HG02610 (cell line): ENCODE data around the gene ERC2.

Experiments used
- ATAC-seq: cut with Tn5 transposase; IDR thresholded peaks from one replicate; pipeline ENCODE4 v1.9.1; 2021; ENCODE audit warnings: mild to moderate bottlenecking, moderate library complexity; ENCODE audit not compliant: unreplicated experiment

Gene ERC2

DNA sequence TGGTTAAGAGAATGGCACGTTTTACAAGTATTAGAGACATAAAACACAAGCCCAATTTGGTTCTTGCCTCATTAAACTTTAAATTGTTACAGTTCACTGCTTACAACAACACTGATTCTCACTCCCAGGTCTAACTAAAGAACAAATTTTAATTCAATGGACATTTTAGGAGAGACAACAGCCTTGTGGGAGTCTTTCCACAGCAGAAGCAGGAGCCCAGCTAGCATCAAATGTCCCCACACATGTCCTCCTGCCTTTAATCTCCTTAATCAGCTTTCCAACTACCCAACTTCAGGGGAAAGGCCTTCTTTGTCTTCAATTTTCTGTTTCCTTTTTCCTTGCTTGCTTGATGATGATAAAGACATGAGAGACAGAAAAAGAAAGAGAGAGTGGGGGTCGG is 693.4 kb downstream of the ERC2 start:
- no peak for ATAC-seq

DNA sequence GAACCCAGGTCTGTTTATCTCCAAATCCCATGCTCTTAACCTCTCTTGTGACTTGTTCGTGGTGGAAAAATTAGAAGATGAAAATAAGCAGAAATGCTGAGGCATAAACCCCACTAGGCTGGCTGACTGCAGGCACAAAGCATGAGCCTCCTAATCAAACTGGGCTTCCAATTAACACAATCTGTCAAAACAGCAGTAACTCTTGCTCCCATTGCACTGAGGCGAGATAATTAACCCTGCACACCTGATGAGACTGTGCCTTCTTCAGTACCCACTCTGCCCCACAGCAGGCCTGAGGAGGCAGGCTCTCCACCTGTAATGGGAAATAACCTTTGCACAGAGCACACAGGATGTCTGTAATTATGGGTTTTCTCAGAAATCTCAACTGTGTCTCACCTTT is 696.8 kb downstream of the ERC2 start:
- no peak for ATAC-seq

DNA sequence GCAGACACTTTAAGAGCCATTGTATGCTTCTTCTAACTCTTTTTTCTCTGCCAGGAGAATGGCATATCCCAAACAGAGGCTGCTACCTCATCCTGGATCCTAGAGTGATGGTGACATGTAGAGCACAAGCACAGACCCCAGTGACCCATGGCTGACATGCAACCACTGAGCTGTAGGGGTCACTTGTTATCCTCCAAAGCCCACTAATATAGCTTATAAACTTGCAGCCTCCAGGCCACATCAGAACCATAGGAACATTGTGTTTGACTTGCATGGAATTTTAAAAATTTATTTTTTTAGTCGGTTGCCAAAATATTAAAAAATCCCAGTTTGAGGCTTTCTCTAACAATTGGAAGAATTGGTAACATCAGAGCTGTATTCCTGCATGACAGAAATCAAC is 698.2 kb downstream of the ERC2 start:
- no peak for ATAC-seq

DNA sequence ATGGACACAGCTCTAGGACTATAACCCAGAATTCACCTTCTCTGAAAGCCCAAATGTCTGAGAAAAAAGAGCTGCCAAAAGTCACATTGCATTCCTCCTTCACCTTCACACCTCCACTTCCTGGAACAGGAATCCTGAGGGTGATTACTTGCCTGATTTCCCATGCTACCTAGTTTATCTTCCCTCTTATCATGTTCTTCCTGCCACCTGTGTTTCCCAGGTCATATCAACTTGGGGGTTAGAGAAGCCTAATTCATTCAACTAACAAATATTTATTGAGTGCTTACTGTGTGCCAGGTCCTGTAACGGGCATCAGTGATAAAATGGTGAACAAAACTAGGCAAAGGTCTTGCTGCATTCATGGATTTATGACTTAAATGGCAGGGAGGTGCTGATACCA is 701.5 kb downstream of the ERC2 start:
- ATAC-seq, result no peak

GRCh38 chr3:55765906-55766701 is 702.2 kb downstream of the ERC2 start:
- no peak for ATAC-seq

- no peak for ATAC-seq
Observed at GRCh38 chr3:55765398-55765797, 702.9 kb downstream of the ERC2 start.

- ATAC-seq, result no peak
Observed at GRCh38 chr3:55756976-55757375, 711.3 kb downstream of the ERC2 start.

DNA sequence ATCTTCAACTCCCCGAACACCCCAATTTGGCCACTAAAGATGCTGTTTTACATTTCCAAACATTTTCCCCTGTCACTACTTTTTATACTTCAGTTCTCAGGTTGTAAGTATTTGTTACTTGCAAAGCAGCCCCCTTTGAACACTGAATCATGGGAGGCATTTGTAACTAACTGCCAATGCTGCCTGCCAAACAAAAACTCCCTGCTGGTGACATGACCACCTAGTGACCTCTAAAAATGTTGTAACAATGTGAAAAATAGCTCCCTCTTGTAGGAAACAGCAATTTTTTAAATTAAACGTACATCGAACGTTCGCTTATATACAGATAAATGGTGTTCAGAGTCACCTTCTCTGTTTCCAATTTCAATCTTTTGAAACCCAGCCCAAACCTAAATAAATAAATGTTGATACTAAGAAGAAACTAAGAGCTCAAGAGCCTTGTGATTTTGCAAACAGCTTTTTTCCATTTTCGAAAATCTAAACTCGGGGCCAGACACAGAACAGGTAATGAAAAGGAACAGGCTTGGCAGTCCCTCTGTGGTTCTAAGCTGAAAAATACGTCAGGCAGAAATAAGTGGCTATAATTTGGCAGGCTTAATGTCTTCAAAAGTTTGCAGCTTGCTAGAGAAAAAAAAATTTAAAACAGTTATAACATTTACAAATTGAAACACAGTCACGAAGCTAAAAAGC is 712.6 kb downstream of the ERC2 start:
- ATAC-seq, result no peak

- no peak for ATAC-seq
Observed at GRCh38 chr3:55752911-55753310, 715.4 kb downstream of the ERC2 start.

- no peak for ATAC-seq
Observed at GRCh38 chr3:55751730-55752129, 716.5 kb downstream of the ERC2 start.

DNA sequence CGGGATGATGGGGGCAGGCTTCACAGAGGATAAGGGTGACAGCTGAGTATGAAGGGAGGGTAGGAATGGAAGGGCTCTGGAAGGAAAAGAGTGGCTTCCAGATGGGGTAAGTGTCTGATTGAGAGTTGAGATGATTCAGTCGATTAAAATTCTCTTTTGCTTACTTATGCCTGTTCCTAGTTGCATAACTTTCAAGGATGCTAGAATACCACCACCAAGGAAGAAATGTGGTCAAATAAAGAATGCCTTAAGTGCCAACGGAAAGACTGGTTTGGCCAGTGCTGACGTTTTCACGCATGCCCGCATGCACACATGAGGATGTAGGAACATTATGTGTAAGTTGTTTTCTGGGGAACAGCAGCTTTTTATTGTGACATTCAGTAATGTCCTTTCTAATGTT is 717.7 kb downstream of the ERC2 start:
- no peak for ATAC-seq

GRCh38 chr3:55749036-55749435 is 719.2 kb downstream of the ERC2 start:
- ATAC-seq, result no peak

GRCh38 chr3:55746808-55747413 is 721.4 kb downstream of the ERC2 start:
- no peak for ATAC-seq

DNA sequence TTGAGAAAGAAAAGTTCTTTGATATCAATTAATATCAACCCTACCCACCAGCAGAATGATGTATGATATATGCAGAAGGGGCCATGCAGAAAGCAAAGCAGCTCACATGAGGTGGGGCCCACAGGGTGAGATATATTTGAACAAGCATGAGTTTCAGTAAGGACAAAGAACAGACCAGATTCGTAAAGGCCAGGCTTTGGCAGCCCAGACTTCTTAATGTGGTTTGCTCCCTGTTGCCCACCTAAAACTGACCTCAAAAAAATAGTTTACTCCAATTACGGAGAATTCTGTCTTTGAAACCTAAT is 725.5 kb downstream of the ERC2 start:
- no peak for ATAC-seq

DNA sequence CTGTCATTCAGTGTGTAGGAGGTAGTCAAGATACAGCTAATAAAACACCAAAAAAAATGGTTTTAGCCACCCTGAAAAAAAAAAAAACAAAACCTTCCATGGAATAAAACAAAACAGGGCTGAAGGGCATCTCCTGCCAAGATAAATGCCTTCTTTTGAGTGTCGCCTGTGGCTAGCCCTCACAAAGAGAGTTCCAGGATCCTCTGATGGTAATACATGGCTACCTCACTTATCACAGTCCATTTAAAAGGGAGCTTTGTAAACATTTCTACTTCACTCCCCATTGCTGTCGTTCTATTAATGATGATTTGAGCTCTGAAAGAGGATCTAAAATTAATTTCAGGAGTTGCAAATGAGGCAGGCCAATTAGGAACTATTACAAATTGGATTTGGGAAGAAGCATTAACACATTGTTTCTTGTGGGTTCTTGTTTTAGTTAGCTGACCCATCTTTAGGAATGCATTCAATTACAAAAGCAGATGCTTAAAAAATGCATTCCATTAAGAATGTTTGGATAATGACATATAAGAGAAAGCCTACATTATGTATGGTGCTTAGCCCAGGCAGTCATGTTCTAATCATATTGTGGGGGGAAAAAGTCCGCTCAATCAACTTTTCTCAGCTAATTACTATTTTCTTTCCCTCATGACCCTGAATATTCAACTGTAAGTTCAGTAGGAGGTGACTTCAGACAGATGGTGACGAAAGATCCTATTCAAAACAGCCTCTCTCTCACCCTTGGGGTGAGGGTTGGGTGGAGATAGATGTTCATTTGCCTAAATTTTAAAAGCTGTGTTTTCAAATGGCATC is 726.0 kb downstream of the ERC2 start:
- ATAC-seq, result no peak

GRCh38 chr3:55737186-55737585 is 731.1 kb downstream of the ERC2 start:
- no peak for ATAC-seq

DNA sequence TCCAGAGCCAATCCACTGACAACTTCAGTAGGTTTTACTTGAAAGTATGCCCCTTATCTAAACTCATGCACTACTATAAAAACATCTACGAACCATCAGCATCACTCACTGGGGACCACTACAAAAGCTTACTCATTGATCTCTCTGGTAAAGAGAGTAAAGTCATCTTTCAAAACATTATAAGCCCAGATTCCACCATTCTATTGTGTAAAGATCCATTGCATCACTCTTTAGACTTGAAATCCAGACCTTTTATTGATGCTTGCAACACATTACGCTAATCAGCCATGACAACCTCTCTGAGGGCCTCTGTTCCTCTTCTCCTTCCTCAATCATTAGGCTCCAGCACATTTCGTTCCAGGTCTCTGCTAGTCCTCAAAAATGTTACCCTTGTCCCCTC is 732.3 kb downstream of the ERC2 start:
- no peak for ATAC-seq

GRCh38 chr3:55731741-55732140 is 736.5 kb downstream of the ERC2 start:
- ATAC-seq, result no peak

DNA sequence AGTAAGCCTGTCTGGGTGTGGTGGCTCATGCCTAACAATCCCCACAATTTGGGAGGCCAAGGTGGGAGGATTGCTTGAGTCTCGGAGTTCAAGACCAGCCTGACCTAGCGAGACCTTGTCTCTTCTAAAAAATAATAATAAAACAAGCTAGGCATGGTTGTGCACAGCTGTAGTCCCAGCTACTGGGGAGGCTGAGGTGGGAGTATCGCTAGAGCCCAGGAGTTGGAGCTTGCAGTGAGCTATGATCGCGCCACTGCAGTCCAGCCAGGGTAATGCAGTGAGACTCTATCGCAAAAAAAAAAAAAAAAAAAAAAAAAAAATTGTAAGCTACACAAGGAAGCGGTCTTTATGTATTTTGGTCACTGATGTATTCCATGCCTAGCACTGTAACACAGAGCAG is 738.7 kb downstream of the ERC2 start:
- ATAC-seq, result no peak

DNA sequence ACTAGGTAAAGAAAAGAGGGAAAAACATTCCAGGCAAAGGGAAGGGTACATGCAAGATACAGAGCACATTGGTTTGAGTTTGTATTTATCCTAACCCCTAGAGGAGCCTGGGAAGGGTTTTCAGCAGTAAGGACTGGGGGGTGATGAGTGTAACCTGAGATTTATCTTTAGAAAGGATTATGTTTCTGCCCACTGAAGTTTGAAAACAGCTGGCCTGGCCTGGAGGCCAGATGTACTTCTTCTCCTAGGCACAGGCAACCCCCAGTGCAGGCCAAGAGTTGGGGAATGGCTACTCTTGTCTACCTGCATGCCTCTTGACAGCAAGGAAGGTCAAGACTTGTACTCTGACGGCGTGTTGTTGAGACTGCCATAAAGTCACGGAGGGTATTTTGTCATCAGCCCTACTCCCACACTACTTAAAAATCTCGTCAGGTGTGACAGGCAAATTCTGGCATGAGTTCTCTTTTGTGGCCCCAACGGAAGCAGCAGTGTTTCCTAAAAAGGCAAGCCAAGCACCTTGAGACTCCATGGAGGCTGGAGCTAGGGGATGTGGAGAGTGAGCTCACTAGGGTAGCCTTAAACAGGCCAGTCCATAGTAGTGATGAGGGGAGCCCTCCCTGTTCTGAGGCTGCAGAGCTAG is 739.7 kb downstream of the ERC2 start:
- ATAC-seq, result no peak

DNA sequence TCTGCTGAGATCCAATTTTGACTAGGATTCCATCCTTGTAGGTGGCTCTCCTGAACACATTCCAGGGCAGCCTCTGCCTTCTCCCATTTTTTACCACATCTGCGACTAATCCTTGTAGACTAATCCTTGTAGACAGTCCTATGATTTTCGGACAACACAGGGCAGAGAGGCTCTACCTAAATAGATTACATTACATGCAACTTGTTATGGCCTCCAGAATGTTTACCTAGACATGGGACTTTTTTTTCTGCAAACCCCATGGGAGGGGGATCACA is 741.8 kb downstream of the ERC2 start:
- ATAC-seq, result no peak
